Astrocyte of the cerebellum (primary cell): ENCODE measurements around the gene RAB3IL1.

Source experiments
- DNase-seq: peaks from one replicate; pipeline ENCODE4 v3.0.0-alpha.2; 2011; ENCODE audit warnings: low read depth
- H3K4me3 ChIP-seq: 2 replicates; pipeline ENCODE4 v1.5.1; 2011; ENCODE audit warnings: mild to moderate bottlenecking, low read depth, low read length, moderate library complexity
- in situ Hi-C: cut with HindIII; loops from 2 replicates; pipeline ENCODE4 v1.10.0; 2017; ENCODE audit warnings: low sequenced_read_pairs
- TF ChIP-seq, protein P1 (sequence below): IDR thresholded peaks from 2 replicates; pipeline ENCODE4 v1.5.1; 2012; ENCODE audit warnings: low read length, low read depth, moderate library complexity, mild to moderate bottlenecking; ENCODE audit errors: missing control alignments

Gene RAB3IL1

DNA sequence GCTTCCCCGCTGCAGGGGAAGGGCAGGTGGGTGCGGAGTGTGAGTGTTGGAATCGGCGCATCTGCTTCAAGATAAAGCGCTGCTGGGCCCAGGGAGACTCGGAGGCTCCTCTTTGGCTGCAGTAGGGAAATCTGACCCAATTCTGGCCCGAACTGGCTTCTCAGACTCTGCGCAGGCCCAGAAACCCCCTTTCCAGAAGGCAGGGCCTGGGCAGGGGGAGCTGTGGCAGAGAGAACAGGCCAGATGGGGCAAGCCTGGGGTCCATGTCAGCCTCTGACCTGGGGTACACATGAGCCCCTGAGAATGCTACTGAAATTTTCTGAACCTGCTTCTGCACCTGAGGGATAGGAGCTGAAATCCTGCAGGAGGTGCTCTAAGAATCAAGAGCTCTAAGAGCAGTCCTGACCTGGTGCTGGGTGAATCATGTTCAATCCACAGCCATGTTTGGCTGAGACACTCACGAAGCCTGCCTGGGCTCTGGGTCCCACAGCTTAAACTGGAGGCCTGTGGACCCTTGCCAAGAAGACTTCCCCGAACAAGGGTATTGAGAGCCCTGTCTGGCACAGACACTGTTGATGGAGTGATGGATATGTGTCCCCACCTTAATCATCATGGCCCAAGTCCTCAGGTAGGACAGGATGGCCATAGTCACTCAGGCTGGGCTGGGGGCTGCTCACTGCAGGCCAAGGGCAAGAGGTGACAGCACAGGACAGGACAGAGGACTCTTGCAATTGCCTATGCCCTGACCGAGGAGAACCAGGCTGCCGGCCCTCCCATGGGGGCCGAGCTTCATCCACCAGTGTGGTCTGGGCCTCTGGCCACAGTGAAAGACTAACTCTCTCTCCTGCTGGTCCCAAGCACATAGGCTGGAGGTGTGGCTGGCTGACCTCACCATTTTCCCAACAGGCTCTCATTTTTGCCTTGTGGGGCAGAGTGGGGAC, 6.9 kb downstream of the RAB3IL1 start:
- TF ChIP-seq, protein P1, sequence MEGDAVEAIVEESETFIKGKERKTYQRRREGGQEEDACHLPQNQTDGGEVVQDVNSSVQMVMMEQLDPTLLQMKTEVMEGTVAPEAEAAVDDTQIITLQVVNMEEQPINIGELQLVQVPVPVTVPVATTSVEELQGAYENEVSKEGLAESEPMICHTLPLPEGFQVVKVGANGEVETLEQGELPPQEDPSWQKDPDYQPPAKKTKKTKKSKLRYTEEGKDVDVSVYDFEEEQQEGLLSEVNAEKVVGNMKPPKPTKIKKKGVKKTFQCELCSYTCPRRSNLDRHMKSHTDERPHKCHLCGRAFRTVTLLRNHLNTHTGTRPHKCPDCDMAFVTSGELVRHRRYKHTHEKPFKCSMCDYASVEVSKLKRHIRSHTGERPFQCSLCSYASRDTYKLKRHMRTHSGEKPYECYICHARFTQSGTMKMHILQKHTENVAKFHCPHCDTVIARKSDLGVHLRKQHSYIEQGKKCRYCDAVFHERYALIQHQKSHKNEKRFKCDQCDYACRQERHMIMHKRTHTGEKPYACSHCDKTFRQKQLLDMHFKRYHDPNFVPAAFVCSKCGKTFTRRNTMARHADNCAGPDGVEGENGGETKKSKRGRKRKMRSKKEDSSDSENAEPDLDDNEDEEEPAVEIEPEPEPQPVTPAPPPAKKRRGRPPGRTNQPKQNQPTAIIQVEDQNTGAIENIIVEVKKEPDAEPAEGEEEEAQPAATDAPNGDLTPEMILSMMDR, result no peak
- no peak for DNase-seq
- in situ Hi-C loops, result loop anchor here (5.0 kb wide), 1 partner anchor 162 kb away; no protein-coding TSS in a partner anchor
- no peak overlapping the region for H3K4me3 ChIP-seq

- in situ Hi-C loops, result no loop called here
- no peak for DNase-seq
- H3K4me3 ChIP-seq, result no peak overlapping the region
- TF ChIP-seq, protein P1, result no peak
Measured at GRCh38 chr11:61908730-61909316, 8.5 kb downstream of the RAB3IL1 start.

DNA sequence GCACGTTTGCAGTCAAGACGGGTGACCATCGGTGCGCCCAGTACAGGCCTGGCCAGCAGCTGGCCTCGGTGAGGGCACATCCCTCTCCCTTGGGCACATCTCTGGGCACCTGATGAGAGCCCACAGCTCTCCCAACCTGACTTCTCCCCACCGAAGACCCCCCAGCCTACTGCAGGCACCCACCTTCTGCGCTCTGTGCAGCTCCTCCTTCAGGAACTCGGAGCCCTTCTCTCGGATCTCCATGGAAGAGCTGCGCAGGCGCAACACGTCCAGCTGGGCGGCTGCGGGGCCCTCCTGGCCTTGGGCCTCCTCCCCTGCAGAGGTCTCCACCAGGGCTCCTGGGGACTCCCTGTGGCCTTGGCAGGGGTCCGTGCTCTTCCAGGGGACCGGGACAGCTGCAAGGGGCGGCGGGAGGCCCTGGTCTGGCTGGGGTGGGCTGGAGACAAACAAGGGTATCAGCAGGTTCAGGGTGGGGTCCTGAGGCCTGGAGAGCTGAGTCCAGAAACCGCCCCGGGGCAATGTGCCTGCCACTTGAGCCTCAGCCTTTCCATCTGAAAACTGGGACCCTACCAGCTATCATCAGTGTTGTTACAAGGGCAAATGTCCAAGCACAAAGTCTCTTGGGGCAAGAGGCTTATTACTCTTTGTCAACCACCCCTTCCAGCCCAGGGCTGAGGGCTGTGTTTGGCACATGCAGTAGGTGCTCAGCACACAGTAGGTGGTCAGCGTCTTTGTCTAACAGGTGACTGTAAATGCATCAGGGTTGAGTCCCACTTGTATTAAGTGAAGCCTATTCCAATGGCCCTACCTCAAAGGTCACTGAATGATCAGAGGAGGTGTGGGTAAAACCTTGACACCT, 9.3 kb downstream of the RAB3IL1 start:
- in situ Hi-C loops, result no loop called here
- H3K4me3 ChIP-seq, result no peak overlapping the region
- TF ChIP-seq, protein P1, result no peak
- DNase-seq, result no peak

GRCh38 chr11:61907282-61907681, 10.1 kb downstream of the RAB3IL1 start:
- no peak for DNase-seq
- H3K4me3 ChIP-seq, result no peak overlapping the region
- TF ChIP-seq, protein P1, result no peak
- in situ Hi-C loops, result no loop called here

GRCh38 chr11:61906522-61906909, 10.8 kb downstream of the RAB3IL1 start:
- TF ChIP-seq, protein P1, result no peak
- no peak overlapping the region for H3K4me3 ChIP-seq
- in situ Hi-C loops, result no loop called here
- DNase-seq, result no peak

DNA sequence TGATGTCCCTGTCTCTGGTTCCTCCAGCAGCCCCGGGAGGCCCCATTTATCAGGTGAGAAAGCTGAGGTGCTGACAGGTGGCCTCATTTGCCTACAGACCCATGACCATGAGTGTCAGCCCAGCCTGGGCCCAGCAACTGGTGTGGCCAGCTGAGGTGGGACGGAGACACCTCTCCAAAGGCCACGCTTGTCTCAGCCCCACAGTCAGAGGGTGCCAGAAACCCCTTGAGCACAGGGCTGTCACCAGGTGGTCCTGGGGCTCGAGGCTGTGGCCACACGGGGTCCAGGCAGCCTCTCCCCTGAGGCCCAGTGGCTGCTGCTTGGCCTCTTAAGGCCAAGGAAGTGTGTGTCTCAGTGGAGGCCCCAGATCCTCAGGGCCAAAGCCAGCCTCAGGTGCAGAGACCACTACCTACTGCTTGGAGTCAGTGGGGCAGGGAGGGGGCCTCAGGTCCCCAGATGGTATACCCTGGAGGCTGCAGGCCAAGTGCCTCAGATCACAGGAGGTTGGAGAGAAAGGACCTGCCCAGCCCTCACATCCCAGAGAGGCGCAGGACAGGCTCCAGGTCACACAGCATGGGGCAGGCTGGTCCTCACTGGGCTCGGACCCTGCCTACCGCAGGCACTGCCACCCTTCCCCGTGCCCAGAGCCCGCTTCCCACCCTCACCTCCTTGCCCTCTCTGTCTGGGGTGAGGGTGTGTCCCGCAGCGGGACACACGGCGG, 11.4 kb downstream of the RAB3IL1 start:
- H3K4me3 ChIP-seq, result no peak overlapping the region
- DNase-seq, result no peak
- TF ChIP-seq, protein P1, result no peak
- in situ Hi-C loops, result no loop called here
